ENCODE measurements around the gene KDM2A. TPM values are rescaled to one million over a fixed set of nuclear protein-coding genes. Genes with fewer than 3 reads are reported as not detected.

Gene KDM2A
- total RNA-seq, 1 donor = 65.9 TPM

- H3K9me3 ChIP-seq (ENCODE audit: low read depth, low read length) = no peaks in the 10 kb centered on the region
- H3K4me1 ChIP-seq (ENCODE audit: insufficient read depth, low read length) = peaks cover 16% of the 10 kb centered on the region
- no peak for TF ChIP-seq CTCF (IDR thresholded peaks at IDR 0.05; ENCODE audit: extremely low read depth, low read depth, low read length)
- H3K4me2 ChIP-seq (ENCODE audit: insufficient read depth, low read length) = no peak overlapping the region
- peaks cover 19% of the 10 kb centered on the region for H4K20me1 ChIP-seq (ENCODE audit: insufficient read depth, low read length)
- H3K79me2 ChIP-seq (ENCODE audit: insufficient read depth, low read length) = peaks cover 14% of the 10 kb centered on the region
- H3K27me3 ChIP-seq (ENCODE audit: insufficient read depth, low read length) = no peaks in the 10 kb centered on the region
- peaks cover 35% of the 10 kb centered on the region for H3K36me3 ChIP-seq (ENCODE audit: insufficient read depth, low read length)
- H2AFZ ChIP-seq (ENCODE audit: low read length) = no peak overlapping the region
- peak; percentile 88 for DNase-seq (ENCODE audit: insufficient read length, low spot score, missing footprints)
- H3K27ac ChIP-seq (ENCODE audit: low read depth, low read length) = no peak overlapping the region
- no peak overlapping the region for H3K4me3 ChIP-seq (ENCODE audit: insufficient read depth, low read length)
Observed at GRCh38 chr11:67301951-67302516, 183.0 kb downstream of the KDM2A start.

GRCh38 chr11:67302571-67303131 lies 183.6 kb downstream of the KDM2A start:
- peaks cover 19% of the 10 kb centered on the region for H4K20me1 ChIP-seq (ENCODE audit: insufficient read depth, low read length)
- no peaks in the 10 kb centered on the region for H3K27me3 ChIP-seq (ENCODE audit: insufficient read depth, low read length)
- peak; percentile 58 for DNase-seq (ENCODE audit: insufficient read length, low spot score, missing footprints)

GRCh38 chr11:67303132-67303834 lies 184.2 kb downstream of the KDM2A start, which contains the start of gene SSH3:
SSH3 (plus strand) TSS chr11:67303530; CDS start chr11:67303626, 96 bp downstream.
- peak within 1 kb of the TSS; percentile 62 for H2AFZ ChIP-seq (ENCODE audit: low read length)
- no peaks in the 10 kb centered on the region for H3K27me3 ChIP-seq (ENCODE audit: insufficient read depth, low read length)
- H3K36me3 ChIP-seq (ENCODE audit: insufficient read depth, low read length) = peaks cover 32% of the 10 kb centered on the region
- peak within 1 kb of the TSS; percentile 86 for H3K4me3 ChIP-seq (ENCODE audit: insufficient read depth, low read length)
- TF ChIP-seq CTCF (IDR thresholded peaks at IDR 0.05; ENCODE audit: extremely low read depth, low read depth, low read length) = no peak
- peaks cover 6% of the 10 kb centered on the region for H3K79me2 ChIP-seq (ENCODE audit: insufficient read depth, low read length)
- peaks cover 16% of the 10 kb centered on the region for H3K4me1 ChIP-seq (ENCODE audit: insufficient read depth, low read length)
- no peak within 1 kb of the TSS for H3K27ac ChIP-seq (ENCODE audit: low read depth, low read length)
- H4K20me1 ChIP-seq (ENCODE audit: insufficient read depth, low read length) = peaks cover 19% of the 10 kb centered on the region
- no peaks in the 10 kb centered on the region for H3K9me3 ChIP-seq (ENCODE audit: low read depth, low read length)
- peak; percentile 97 for DNase-seq (ENCODE audit: insufficient read length, low spot score, missing footprints)
- peak within 1 kb of the TSS; percentile 85 for H3K4me2 ChIP-seq (ENCODE audit: insufficient read depth, low read length)

More at GRCh38 chr11:67302571-67303131, 183.6 kb downstream of the KDM2A start:
- Histone ChIP-seq H3K4me2 (ENCODE audit: insufficient read depth, low read length) (peak overlapping the region; percentile 85), H3K4me1 (ENCODE audit: insufficient read depth, low read length) (peaks cover 16% of the 10 kb centered on the region), H3K9me3 (ENCODE audit: low read depth, low read length) (no peaks in the 10 kb centered on the region), H3K4me3 (ENCODE audit: insufficient read depth, low read length) (peak overlapping the region; percentile 86), H3K79me2 (ENCODE audit: insufficient read depth, low read length) (peaks cover 13% of the 10 kb centered on the region), H3K27ac (ENCODE audit: low read depth, low read length) (no peak overlapping the region), H3K36me3 (ENCODE audit: insufficient read depth, low read length) (peaks cover 33% of the 10 kb centered on the region), H2AFZ (ENCODE audit: low read length) (no peak overlapping the region)
- TF ChIP-seq CTCF (IDR thresholded peaks at IDR 0.05; ENCODE audit: extremely low read depth, low read depth, low read length) = no peak

All from osteoblast (primary cell).